B cell (primary cell): ENCODE measurements around the gene ELL. TPM values are rescaled to one million over a fixed set of nuclear protein-coding genes. Genes with fewer than 3 reads are reported as not detected.

Source experiments
- ATAC-seq: fragments of 200-7000 bp; cut with Tn5 transposase; one replicate; pipeline ENCODE4 v1.10.0; 2021; ENCODE audit warnings: low read depth, mild to moderate bottlenecking, moderate number of reproducible peaks, moderate library complexity
- CTCF ChIA-PET: fragments of 350-600 bp; sonication (Branson Sonifier 250); formaldehyde crosslinking; loops from one replicate; lab custom pipeline; 2021; ENCODE audit warnings: antibody characterized with exemption, inconsistent platforms; lab: Charles Lee
- POLR2A ChIA-PET: fragments of 350-600 bp; sonication (Branson Sonifier 250); formaldehyde crosslinking; loops from one replicate; lab custom pipeline; 2021; ENCODE audit warnings: antibody characterized with exemption; lab: Charles Lee
- DNase-seq: peaks from one replicate; pipeline ENCODE4 v3.0.0; 2013
- H2AFZ ChIP-seq: 2 replicates; pipeline ENCODE4 v1.6.1; 2012; ENCODE audit warnings: mild to moderate bottlenecking, low read depth, low read length; ENCODE audit not compliant: insufficient read depth, poor library complexity, severe bottlenecking
- H3K27ac ChIP-seq, 2 donors: 1 replicate in 1 of 2; 2 replicates in 1 of 2; pipeline ENCODE4 v1.5.1; 2012 to 2013; ENCODE audit warnings: low read length in 2 of 2, mild to moderate bottlenecking in 2 of 2, moderate library complexity in 1 of 2
- H3K27me3 ChIP-seq, 4 experiments: fragments of 200-600 bp in 1 of 4; sonication (generic) in 1 of 4; replicated peaks in 1 of 4; 1 replicate in 2 of 4; 2 replicates in 2 of 4; pipeline versions ENCODE4 v1.6.1 to v1.7.0; 2013 to 2016; ENCODE audit warnings: low read length in 3 of 4, mild to moderate bottlenecking in 2 of 4, mixed read lengths in 1 of 4, moderate library complexity in 1 of 4; ENCODE audit not compliant: insufficient read depth in 4 of 4, control insufficient read depth in 3 of 4; ENCODE audit errors: control extremely low read depth in 1 of 4
- H3K36me3 ChIP-seq, 2 experiments: replicated peaks in 1 of 2; 1 replicate in 1 of 2; 2 replicates in 1 of 2; pipeline versions ENCODE4 v1.6.1 to v1.7.1; 2013; ENCODE audit warnings: low read length in 1 of 2; ENCODE audit not compliant: insufficient read depth in 2 of 2, control insufficient read depth in 1 of 2; ENCODE audit errors: control extremely low read depth in 1 of 2, extremely low read depth in 1 of 2
- H3K4me1 ChIP-seq, 2 donors: fragments of 200-600 bp in 1 of 2; sonication (generic) in 1 of 2; 1 replicate in 1 of 2; 2 replicates in 1 of 2; pipeline versions ENCODE4 v1.5.1 to v1.6.1; 2013 to 2017; ENCODE audit warnings: low read length in 2 of 2; ENCODE audit not compliant: control insufficient read depth in 2 of 2, insufficient read depth in 2 of 2
- H3K4me2 ChIP-seq: replicated peaks from 2 replicates; pipeline ENCODE3; 2012; ENCODE audit warnings: mild to moderate bottlenecking, low read depth, low read length; ENCODE audit not compliant: poor library complexity, severe bottlenecking
- H3K4me3 ChIP-seq, 5 experiments: fragments of 200-600 bp in 1 of 5; sonication (generic) in 1 of 5; 1 replicate in 3 of 5; 2 replicates in 2 of 5; pipeline versions ENCODE4 v1.5.1 to v1.7.0; 2011 to 2016; ENCODE audit warnings: low read length in 4 of 5, mild to moderate bottlenecking in 4 of 5, low read depth in 2 of 5, control low read depth in 1 of 5, moderate library complexity in 1 of 5; ENCODE audit not compliant: insufficient read depth in 1 of 5; ENCODE audit errors: control extremely low read depth in 1 of 5, extremely low read depth in 1 of 5
- H3K79me2 ChIP-seq: fragments of 200-600 bp; sonication (generic); one replicate; pipeline ENCODE4 v1.6.0; 2016; ENCODE audit warnings: low read length; ENCODE audit not compliant: control insufficient read depth, insufficient read depth
- H3K9ac ChIP-seq: fragments of 200-600 bp; sonication (generic); 2 replicates; pipeline ENCODE4 v1.6.1; 2017; ENCODE audit warnings: mild to moderate bottlenecking, low read length, moderate library complexity
- H3K9me3 ChIP-seq, 3 donors: one replicate each; pipeline versions ENCODE4 v1.6.1 to v1.7.1; 2013; ENCODE audit warnings: low read length in 2 of 3; ENCODE audit not compliant: control insufficient read depth in 2 of 3, insufficient read depth in 1 of 3; ENCODE audit errors: control extremely low read depth in 1 of 3
- H4K20me1 ChIP-seq: 2 replicates; pipeline ENCODE4 v1.6.0; 2012; ENCODE audit warnings: mild to moderate bottlenecking, low read length; ENCODE audit not compliant: insufficient read depth, control insufficient read depth, poor library complexity, severe bottlenecking
- H3K27ac Mint-ChIP-seq: one replicate; pipeline ENCODE4 v1.8.0; 2021; ENCODE audit warnings: mixed read lengths
- H3K27me3 Mint-ChIP-seq: one replicate; pipeline ENCODE4 v1.8.0; 2021; ENCODE audit warnings: mixed read lengths
- H3K4me1 Mint-ChIP-seq: one replicate; pipeline ENCODE4 v1.8.0; 2021; ENCODE audit warnings: mixed read lengths
- H3K4me3 Mint-ChIP-seq: one replicate; pipeline ENCODE4 v1.8.0; 2021; ENCODE audit warnings: mixed read lengths
- H3K9me3 Mint-ChIP-seq: one replicate; pipeline ENCODE4 v1.8.0; 2022; ENCODE audit warnings: mixed read lengths; ENCODE audit not compliant: insufficient read depth
- EZH2 ChIP-seq: IDR thresholded peaks from 2 replicates; pipeline ENCODE4 v1.6.1; 2012; ENCODE audit warnings: borderline replicate concordance, low read depth, mild to moderate bottlenecking, moderate library complexity, low read length; ENCODE audit not compliant: insufficient read depth, poor library complexity, severe bottlenecking
- WGBS: methylation state at CpG from one replicate; pipeline ENCODE4 v1.1.5; 2013; ENCODE audit warnings: missing lambda C conversion rate; ENCODE audit not compliant: insufficient coverage; 5-methylcytosine and 5-hydroxymethylcytosine counted together
- intact Hi-C: fragments of 100-400 bp; cut with micrococcal nuclease; formaldehyde crosslinking; loops from one replicate; pipeline ENCODE4 v1.10.0; 2022
- polyA plus RNA-seq: library from polyadenylated mRNA; depleted of rRNA; stranded (reverse); fragments of >200 nt; gene quantifications from 2 replicates; pipeline ENCODE4 v1.2.3, GENCODE V29; 2012
- total RNA-seq, 2 donors: library from RNA; stranded (reverse); fragments of 120-200 nt in 1 of 2; gene quantifications; 1 replicate in 1 of 2; 2 replicates in 1 of 2; pipeline versions ENCODE4 v1.2.3 to v1.2.4, GENCODE V29; 2013 to 2022
- TF ChIP-seq, protein P1 (sequence below): fragments of 200-600 bp; IDR thresholded peaks from one replicate; pipeline ENCODE4 v1.8.0; 2022; ENCODE audit warnings: antibody characterized with exemption, mild to moderate bottlenecking

Gene ELL
- total and polyA plus RNA-seq, 2 donors (not counting 1 experiment from before 2014, with no cell fraction given), result 21.2 to 31.4 TPM

DNA sequence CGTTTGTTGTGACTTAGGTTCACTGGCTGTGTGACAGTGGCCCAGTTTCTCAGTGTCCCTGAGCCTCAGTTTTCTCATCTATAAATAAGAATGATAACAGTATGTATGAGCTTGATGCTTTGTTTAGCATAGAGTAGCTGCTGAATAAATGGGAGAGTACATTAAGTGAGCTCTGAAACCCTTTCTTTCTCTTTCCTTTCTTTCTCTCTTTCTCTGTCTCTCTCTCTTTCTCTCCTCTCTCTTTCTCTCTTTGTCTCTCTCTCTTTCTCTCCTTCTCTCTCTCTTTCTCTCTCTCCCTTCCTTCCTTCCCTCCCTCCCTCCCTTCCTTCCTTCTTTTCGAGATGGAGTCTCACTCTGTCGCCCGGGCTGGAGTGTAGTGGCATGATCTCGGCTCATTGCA is 37.8 kb upstream of the ELL start:
- ChIA-PET CTCF (interaction anchor here (0.7 to 1.7 kb wide), 2 partner anchors 11 to 29 kb away, joined by 3 to 5 read pairs; partner anchors contain the start of genes REX1BD and UBA52), POLR2A (interaction anchor here (1.5 to 4.0 kb wide), 2 partner anchors 12 to 39 kb away, joined by 3 to 44 read pairs; partner anchors contain the start of genes ELL and UBA52)
- TF ChIP-seq, protein P1, sequence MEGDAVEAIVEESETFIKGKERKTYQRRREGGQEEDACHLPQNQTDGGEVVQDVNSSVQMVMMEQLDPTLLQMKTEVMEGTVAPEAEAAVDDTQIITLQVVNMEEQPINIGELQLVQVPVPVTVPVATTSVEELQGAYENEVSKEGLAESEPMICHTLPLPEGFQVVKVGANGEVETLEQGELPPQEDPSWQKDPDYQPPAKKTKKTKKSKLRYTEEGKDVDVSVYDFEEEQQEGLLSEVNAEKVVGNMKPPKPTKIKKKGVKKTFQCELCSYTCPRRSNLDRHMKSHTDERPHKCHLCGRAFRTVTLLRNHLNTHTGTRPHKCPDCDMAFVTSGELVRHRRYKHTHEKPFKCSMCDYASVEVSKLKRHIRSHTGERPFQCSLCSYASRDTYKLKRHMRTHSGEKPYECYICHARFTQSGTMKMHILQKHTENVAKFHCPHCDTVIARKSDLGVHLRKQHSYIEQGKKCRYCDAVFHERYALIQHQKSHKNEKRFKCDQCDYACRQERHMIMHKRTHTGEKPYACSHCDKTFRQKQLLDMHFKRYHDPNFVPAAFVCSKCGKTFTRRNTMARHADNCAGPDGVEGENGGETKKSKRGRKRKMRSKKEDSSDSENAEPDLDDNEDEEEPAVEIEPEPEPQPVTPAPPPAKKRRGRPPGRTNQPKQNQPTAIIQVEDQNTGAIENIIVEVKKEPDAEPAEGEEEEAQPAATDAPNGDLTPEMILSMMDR, result peak; percentile 8
- TF ChIP-seq EZH2, result no peak
- Mint-ChIP-seq H3K4me3 (peak overlapping the region; percentile 35), H3K4me1 (peaks cover 21% of the 10 kb centered on the region), H3K27ac (peak overlapping the region; percentile 50), H3K9me3 (no peaks in the 10 kb centered on the region), H3K27me3 (no peaks in the 10 kb centered on the region)
- Histone ChIP-seq H4K20me1 (no peaks in the 10 kb centered on the region), H3K9me3 (no peaks in the 10 kb centered on the region), H3K36me3 (peaks cover 0 to 24% of the 10 kb centered on the region in 2 experiments), H3K9ac (no peak overlapping the region), H3K27me3 (no peaks in the 10 kb centered on the region), H3K4me1 (peaks cover 15 to 25% of the 10 kb centered on the region in 2 donors), H3K4me3 (no peak overlapping the region), H3K79me2 (peaks cover 21% of the 10 kb centered on the region), H2AFZ (no peak overlapping the region), H3K4me2 (no peak overlapping the region), H3K27ac (peak overlapping the region; percentile 59 to 97)
- WGBS, result 73% methylated on average over 3 of the region's 5 CpGs
- intact Hi-C loops, result no loop called here
- DNase-seq (no peak), ATAC-seq (no peak)

DNA sequence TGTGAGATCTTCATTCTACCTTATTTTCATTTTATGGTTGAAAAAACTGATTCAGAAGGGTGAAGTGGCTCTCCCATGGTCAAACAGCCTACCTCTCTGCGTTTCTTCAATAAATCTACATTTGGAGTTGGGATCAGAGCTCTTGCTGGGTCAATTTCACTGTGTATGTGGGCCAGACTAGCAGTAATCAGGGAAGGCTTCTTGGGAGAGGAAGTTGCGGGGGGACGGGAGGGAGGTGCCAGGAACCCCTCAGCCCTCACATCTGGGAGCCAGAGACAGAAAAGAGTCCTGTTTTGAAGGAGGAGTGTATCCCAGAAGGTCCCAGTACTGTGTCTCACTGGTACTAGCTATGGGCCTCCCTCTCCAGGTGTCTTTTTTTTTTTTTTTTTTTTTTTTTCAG is 36.7 kb upstream of the ELL start:
- H3K9me3 ChIP-seq, result no peaks in the 10 kb centered on the region
- peaks cover 0 to 15% of the 10 kb centered on the region in 2 experiments for H3K36me3 ChIP-seq
- peak overlapping the region; percentile 73 to 98 (median 93) for H3K4me3 ChIP-seq
- H3K4me2 ChIP-seq, result peak overlapping the region; percentile 99
- DNase-seq (peak; percentile 44), ATAC-seq (no peak)
- H3K4me3 Mint-ChIP-seq, result peak overlapping the region; percentile 90
- CTCF ChIA-PET, result interaction anchor here (0.6 to 2.0 kb wide), 5 partner anchors 28 to 215 kb away, joined by 3 to 13 read pairs (median 5); partner anchors contain the start of genes ELL and REX1BD
- WGBS, result 86% methylated on average over 1 of the region's 3 CpGs
- H3K27me3 Mint-ChIP-seq, result no peaks in the 10 kb centered on the region
- peak overlapping the region; percentile 82 to 97 for H3K27ac ChIP-seq
- intact Hi-C loops, result no loop called here
- H4K20me1 ChIP-seq, result no peaks in the 10 kb centered on the region
- H3K27me3 ChIP-seq, result no peaks in the 10 kb centered on the region
- H3K4me1 ChIP-seq, result peaks cover 15 to 25% of the 10 kb centered on the region in 2 donors
- no peak for TF ChIP-seq EZH2
- TF ChIP-seq, protein P1, result no peak
- H2AFZ ChIP-seq, result peak overlapping the region; percentile 78
- H3K9ac ChIP-seq, result peak overlapping the region; percentile 99
- peaks cover 21% of the 10 kb centered on the region for H3K4me1 Mint-ChIP-seq
- H3K9me3 Mint-ChIP-seq, result no peaks in the 10 kb centered on the region
- POLR2A ChIA-PET, result interaction anchor here (0.6 to 4.0 kb wide), 11 partner anchors 13 to 373 kb away, joined by 3 to 44 read pairs (median 5); partner anchors contain the start of genes COPE, DDX49, ELL and FKBP8
- peak overlapping the region; percentile 90 for H3K27ac Mint-ChIP-seq
- H3K79me2 ChIP-seq, result peaks cover 21% of the 10 kb centered on the region
